ENCODE results near the gene GPR65. TPM values are rescaled to one million over a fixed set of nuclear protein-coding genes. Genes with fewer than 3 reads are reported as not detected.

The GPR65 gene
- total RNA-seq, 1 donor: under 0.01 TPM

DNA sequence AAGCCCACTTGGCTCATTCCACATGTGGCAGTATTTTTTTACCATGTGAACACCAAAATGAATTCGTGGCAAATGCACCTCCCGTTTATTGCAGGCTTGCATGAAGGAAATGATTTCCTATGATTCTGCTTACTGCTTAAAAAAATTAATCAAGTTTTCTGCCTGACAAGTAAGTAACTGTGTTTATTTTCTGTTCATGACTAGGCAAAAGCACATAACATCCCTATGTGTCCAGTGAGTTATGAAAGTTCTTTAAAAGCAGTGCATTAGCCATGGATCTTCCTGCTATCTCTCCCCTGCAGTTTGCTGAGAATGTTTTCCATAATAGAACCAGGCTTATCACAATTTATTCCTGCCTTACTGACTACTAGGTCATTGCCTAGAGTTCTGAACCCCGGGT, 20.4 kb downstream of the GPR65 start:
- no peak for DNase-seq (ENCODE audit: low read depth)
- no peak overlapping the region for H3K4me3 ChIP-seq (ENCODE audit: low read depth, low read length)
- no peak for TF ChIP-seq CTCF (IDR thresholded peaks at IDR 0.05; ENCODE audit: insufficient read depth, low read depth, low read length)

GRCh38 chr14:88026890-88027289, 22.0 kb downstream of the GPR65 start:
- DNase-seq (ENCODE audit: low read depth): no peak
- TF ChIP-seq CTCF (IDR thresholded peaks at IDR 0.05; ENCODE audit: insufficient read depth, low read depth, low read length): no peak
- no peak overlapping the region for H3K4me3 ChIP-seq (ENCODE audit: low read depth, low read length)

DNA sequence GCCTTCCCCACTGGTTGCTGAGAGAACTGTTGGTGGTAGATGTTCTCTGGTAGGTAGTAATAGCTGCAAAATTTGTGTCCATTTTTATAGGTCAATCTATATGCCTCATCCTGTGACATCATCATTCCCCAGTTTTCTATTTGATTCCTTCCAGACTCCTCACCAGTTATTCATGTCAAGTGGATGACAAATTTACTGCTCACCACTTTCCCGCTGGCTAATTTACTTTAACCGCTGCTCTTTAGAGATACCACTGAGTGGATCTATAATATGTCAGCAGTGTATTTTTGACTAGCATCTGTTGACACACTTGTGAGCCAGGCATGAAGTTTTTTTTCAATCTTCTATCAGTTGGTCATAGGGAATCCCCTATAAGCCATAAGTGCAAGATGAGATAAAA, 24.6 kb downstream of the GPR65 start:
- DNase-seq (ENCODE audit: low read depth): no peak
- no peak for TF ChIP-seq CTCF (IDR thresholded peaks at IDR 0.05; ENCODE audit: insufficient read depth, low read depth, low read length)
- H3K4me3 ChIP-seq (ENCODE audit: low read depth, low read length): no peak overlapping the region

GRCh38 chr14:88030079-88030478, 25.1 kb downstream of the GPR65 start:
- H3K4me3 ChIP-seq (ENCODE audit: low read depth, low read length): no peak overlapping the region
- no peak for TF ChIP-seq CTCF (IDR thresholded peaks at IDR 0.05; ENCODE audit: insufficient read depth, low read depth, low read length)
- DNase-seq (ENCODE audit: low read depth): no peak

- no peak for TF ChIP-seq CTCF (IDR thresholded peaks at IDR 0.05; ENCODE audit: insufficient read depth, low read depth, low read length)
- H3K4me3 ChIP-seq (ENCODE audit: low read depth, low read length): no peak overlapping the region
- no peak for DNase-seq (ENCODE audit: low read depth)
Observed at GRCh38 chr14:88030892-88031291, 26.0 kb downstream of the GPR65 start.

- DNase-seq (ENCODE audit: low read depth): no peak
- no peak for TF ChIP-seq CTCF (IDR thresholded peaks at IDR 0.05; ENCODE audit: insufficient read depth, low read depth, low read length)
Observed at GRCh38 chr14:88032373-88032772, 27.4 kb downstream of the GPR65 start.

DNA sequence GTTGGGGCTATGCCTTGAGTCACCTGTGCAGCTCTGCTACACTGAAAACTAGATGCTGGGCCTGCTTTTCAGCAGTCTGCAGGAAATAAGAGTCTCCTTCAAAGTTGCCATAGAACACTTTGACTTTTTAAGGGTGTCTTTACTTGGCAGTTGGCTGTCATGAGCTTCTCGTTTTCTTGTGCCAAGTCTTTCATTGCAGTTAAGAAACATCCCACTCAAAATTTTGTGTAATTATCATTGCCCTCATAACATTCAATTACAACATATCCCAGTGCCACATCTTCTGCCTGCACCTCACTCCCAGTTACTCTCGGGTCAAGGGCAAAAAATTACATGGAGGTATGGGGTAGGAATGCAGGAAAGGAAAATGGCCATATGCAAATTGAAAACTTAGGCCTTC, 29.1 kb downstream of the GPR65 start:
- no peak for DNase-seq (ENCODE audit: low read depth)
- no peak for TF ChIP-seq CTCF (IDR thresholded peaks at IDR 0.05; ENCODE audit: insufficient read depth, low read depth, low read length)
- H3K4me3 ChIP-seq (ENCODE audit: low read depth, low read length): no peak overlapping the region

More at GRCh38 chr14:88032373-88032772, 27.4 kb downstream of the GPR65 start:
- no peak overlapping the region for H3K4me3 ChIP-seq (ENCODE audit: low read depth, low read length)
